Measurements from ENCODE around the gene RNF44. TPM values are rescaled to one million over a fixed set of nuclear protein-coding genes. Genes with fewer than 3 reads are reported as not detected.

RNF44 gene
- total and polyA plus RNA-seq, 2 of the 13 experiments (the other 11 are each of a cell fraction or from before 2014, with no cell fraction given), result 9.2 to 16.8 TPM

GRCh38 chr5:176565760-176566288, 28.6 kb upstream of the RNF44 start:
- no peaks in the 10 kb centered on the region for H3K27me3 ChIP-seq (ENCODE audit: control insufficient read depth in 1 of 2, insufficient read depth in 2 of 2, low read length in 2 of 2)
- intact Hi-C loops (cut with micrococcal nuclease; ENCODE audit: unreplicated experiment) (no loop called here), in situ Hi-C loops (cut with HindIII; ENCODE audit: extremely low pct_ligation_motif_present, low pct_unique_long_range_greater_than_20kb) (no loop called here)
- CTCF ChIA-PET (ENCODE audit: low intra/inter-chr PET ratio, low total read pairs), result no interaction called here
- no TSS peak for BruUV-seq (replicated peaks)
- 91% methylated on average over 6 of the region's 6 CpGs for WGBS (ENCODE audit: low lambda C conversion rate)
- POLR2A ChIA-PET, result no interaction called here
- no peak overlapping the region for H2AFZ ChIP-seq (ENCODE audit: low read length)
- no peak overlapping the region for H3K27ac ChIP-seq (ENCODE audit: extremely low read length, insufficient read depth, low read length)
- H3K9me3 ChIP-seq (ENCODE audit: low read length), result no peaks in the 10 kb centered on the region
- no peak for ATAC-seq
- H4K20me1 ChIP-seq (ENCODE audit: insufficient read depth, low read length), result no peaks in the 10 kb centered on the region
- DNase-seq (ENCODE audit: low spot score), result no peak
- FAIRE-seq, result no peak
- no peak for TF ChIP-seq HES4 (CRISPR knock-in tag; IDR thresholded peaks at IDR 0.05; ENCODE audit: borderline replicate concordance)
- no peak for TF ChIP-seq TSC22D2 (CRISPR knock-in tag; IDR thresholded peaks at IDR 0.05; ENCODE audit: borderline replicate concordance)
- no peak for TF ChIP-seq FOXK1 (CRISPR knock-in tag; IDR thresholded peaks at IDR 0.05; ENCODE audit: borderline replicate concordance, low read depth)
- TF ChIP-seq NBN (conservative IDR thresholded peaks at IDR 0.05), result no peak
- TF ChIP-seq KLF11 (CRISPR knock-in tag; IDR thresholded peaks at IDR 0.05), result no peak
- no peak for TF ChIP-seq HINFP (CRISPR knock-in tag; IDR thresholded peaks at IDR 0.05; ENCODE audit: low read depth)
- TF ChIP-seq ZKSCAN5 (CRISPR knock-in tag; IDR thresholded peaks at IDR 0.05), result no peak
- no peak for TF ChIP-seq ZNF775 (CRISPR knock-in tag; IDR thresholded peaks at IDR 0.05; ENCODE audit: borderline replicate concordance)
- TF ChIP-seq IRX3 (CRISPR knock-in tag; IDR thresholded peaks at IDR 0.05; ENCODE audit: borderline replicate concordance, low read depth), result no peak
- no peak for TF ChIP-seq TAF1 (CRISPR knock-in tag; IDR thresholded peaks at IDR 0.05)
- no peak for TF ChIP-seq HDAC2 (CRISPR knock-in tag; IDR thresholded peaks at IDR 0.05)
- TF ChIP-seq ERF (CRISPR knock-in tag; IDR thresholded peaks at IDR 0.05), result no peak
- no peak for TF ChIP-seq CREM (IDR thresholded peaks at IDR 0.05)
- TF ChIP-seq CREM (CRISPR knock-in tag; IDR thresholded peaks at IDR 0.05), result no peak
- no peak for TF ChIP-seq ZNF589 (CRISPR knock-in tag; conservative IDR thresholded peaks at IDR 0.05)
- no peak overlapping the region for H3K4me3 ChIP-seq (replicated peaks in 1 of 3; ENCODE audit: insufficient read depth in 1 of 3, low read depth in 2 of 3, low read length in 3 of 3)
- H3K9ac ChIP-seq (ENCODE audit: insufficient read depth, low read depth, low read length), result no peak overlapping the region
- H3K4me2 ChIP-seq (ENCODE audit: low read depth, low read length), result no peak overlapping the region
- H3K36me3 ChIP-seq (replicated peaks in 1 of 2; ENCODE audit: control insufficient read depth in 1 of 2, insufficient read depth in 2 of 2, low read length in 2 of 2), result no peaks in the 10 kb centered on the region
- H3K79me2 ChIP-seq (ENCODE audit: insufficient read depth, low read length), result no peaks in the 10 kb centered on the region
- peaks cover 11% of the 10 kb centered on the region; the same call in 1 of the 2 replicates for H3K4me1 ChIP-seq (ENCODE audit: insufficient read depth, low read length)

Measured in HepG2 (cell line).